ENCODE data around the gene NFKBIE.
A peak's percentile ranks its signal among the peaks of the same experiment; 100 is the strongest.

NFKBIE gene

DNA sequence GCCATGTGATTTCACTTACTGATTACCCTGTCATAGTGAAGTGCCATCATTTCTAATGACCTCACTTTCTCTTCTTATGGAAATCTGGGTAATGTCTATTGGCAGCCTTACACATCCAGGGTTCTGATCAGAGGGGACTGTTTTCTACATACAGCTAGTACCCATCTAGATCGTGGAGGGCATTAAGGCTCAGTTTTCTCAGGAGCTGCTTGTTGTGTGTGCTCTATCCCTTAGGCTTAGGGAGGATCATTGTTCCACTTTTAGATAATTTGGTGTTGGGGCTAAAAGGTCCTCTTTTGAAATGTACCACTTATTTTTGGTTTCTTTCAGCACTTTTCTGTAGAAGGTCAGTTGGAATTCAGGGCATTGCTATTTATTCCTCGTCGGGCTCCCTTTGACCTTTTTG, 14.6 kb downstream of the NFKBIE start:
- no peak overlapping the region for H3K4me3 ChIP-seq (replicated peaks in 1 of 2; ENCODE audit: low read depth in 2 of 2, low read length in 2 of 2)
- DNase-seq (ENCODE audit: low read depth in 2 of 2) = no peak
- TF ChIP-seq CTCF (IDR thresholded peaks at IDR 0.05; ENCODE audit: low read depth, low read length) = no peak

DNA sequence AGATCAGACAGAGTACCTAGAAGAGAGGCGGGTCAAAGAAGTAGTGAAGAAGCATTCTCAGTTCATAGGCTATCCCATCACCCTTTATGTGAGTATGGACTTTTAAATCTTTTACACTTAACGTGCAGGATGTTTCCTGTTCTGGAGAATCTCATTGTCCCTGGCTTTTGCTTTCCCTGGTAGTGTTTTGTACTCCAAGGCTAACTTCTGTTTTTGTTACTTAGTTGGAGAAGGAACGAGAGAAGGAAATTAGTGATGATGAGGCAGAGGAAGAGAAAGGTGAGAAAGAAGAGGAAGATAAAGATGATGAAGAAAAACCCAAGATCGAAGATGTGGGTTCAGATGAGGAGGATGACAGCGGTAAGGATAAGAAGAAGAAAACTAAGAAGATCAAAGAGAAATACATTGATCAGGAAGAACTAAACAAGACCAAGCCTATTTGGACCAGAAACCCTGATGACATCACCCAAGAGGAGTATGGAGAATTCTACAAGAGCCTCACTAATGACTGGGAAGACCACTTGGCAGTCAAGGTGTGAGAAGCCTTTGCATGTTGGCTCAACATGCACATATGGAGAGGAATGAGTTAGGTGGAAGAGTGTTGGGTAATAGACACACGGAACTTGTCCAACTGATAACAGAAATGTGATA, 15.2 kb downstream of the NFKBIE start:
- DNase-seq (ENCODE audit: low read depth in 2 of 2) = no peak
- no peak overlapping the region for H3K4me3 ChIP-seq (replicated peaks in 1 of 2; ENCODE audit: low read depth in 2 of 2, low read length in 2 of 2)
- no peak for TF ChIP-seq CTCF (IDR thresholded peaks at IDR 0.05; ENCODE audit: low read depth, low read length)

DNA sequence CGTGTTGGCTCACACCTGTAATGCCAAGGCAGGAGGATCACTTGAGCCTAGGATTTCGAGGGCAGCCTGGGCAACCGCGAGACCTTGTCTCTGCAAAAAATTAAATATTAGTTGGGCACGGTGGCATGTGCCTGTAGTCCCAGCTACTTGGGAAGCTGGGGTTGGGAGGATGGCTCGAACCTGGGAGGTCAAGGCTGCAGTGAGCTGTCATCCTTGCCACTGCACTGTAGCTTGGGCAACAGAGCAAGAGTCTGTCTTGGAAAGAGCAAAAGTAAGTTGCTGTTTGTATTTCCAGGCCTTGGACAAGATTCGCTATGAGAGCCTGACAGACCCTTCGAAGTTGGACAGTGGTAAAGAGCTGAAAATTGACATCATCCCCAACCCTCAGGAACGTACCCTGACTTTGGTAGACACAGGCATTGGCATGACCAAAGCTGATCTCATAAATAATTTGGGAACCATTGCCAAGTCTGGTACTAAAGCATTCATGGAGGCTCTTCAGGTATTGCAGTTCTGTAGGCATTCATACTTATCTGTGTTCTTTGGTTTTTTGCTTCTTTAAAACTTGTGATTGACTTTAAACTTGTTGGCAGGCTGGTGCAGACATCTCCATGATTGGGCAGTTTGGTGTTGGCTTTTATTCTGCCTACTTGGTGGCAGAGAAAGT, 16.1 kb downstream of the NFKBIE start:
- no peak for TF ChIP-seq CTCF (IDR thresholded peaks at IDR 0.05; ENCODE audit: low read depth, low read length)
- peak overlapping the region; percentile 82 to 90 for H3K4me3 ChIP-seq (replicated peaks in 1 of 2; ENCODE audit: low read depth in 2 of 2, low read length in 2 of 2)

DNA sequence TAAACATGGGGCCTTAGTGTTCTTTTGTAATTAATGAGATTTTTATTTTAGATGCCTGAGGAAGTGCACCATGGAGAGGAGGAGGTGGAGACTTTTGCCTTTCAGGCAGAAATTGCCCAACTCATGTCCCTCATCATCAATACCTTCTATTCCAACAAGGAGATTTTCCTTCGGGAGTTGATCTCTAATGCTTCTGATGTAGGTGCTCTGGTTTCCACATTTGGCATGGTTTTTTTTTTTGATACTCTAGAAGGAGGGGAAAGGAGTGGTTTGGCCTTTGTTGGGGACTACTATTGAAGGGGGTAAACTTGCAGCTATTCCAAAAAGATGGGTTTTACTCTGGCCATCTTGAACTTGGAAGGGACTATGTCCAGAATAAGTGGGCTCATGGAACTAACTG, 16.8 kb downstream of the NFKBIE start:
- no peak for TF ChIP-seq CTCF (IDR thresholded peaks at IDR 0.05; ENCODE audit: low read depth, low read length)
- DNase-seq (ENCODE audit: low read depth in 2 of 2) = no peak
- peak overlapping the region; percentile 82 to 90 for H3K4me3 ChIP-seq (replicated peaks in 1 of 2; ENCODE audit: low read depth in 2 of 2, low read length in 2 of 2)

More for the DNA sequence above, 16.1 kb downstream of the NFKBIE start:
- no peak for DNase-seq (ENCODE audit: low read depth in 2 of 2)

GRCh38 chr6:44247338-44248302, 17.7 kb downstream of the NFKBIE start:
- TF ChIP-seq CTCF (IDR thresholded peaks at IDR 0.05; ENCODE audit: low read depth, low read length) = no peak

GRCh38 chr6:44246663-44247337, 18.6 kb downstream of the NFKBIE start, which contains the start of gene HSP90AB1:
TSS of gene HSP90AB1 (plus strand) at chr6:44247101. CDS start at chr6:44248630, 1,529 bp downstream.
- TF ChIP-seq CTCF (IDR thresholded peaks at IDR 0.05; ENCODE audit: low read depth, low read length) = no peak
- H3K4me3 ChIP-seq (replicated peaks in 1 of 2; ENCODE audit: low read depth in 2 of 2, low read length in 2 of 2) = peak within 1 kb of the TSS; percentile 82 to 90

More at GRCh38 chr6:44247338-44248302, 17.7 kb downstream of the NFKBIE start:
- DNase-seq (ENCODE audit: low read depth in 2 of 2) = peak; percentile 53 to 63
- peak overlapping the region; percentile 82 to 90 for H3K4me3 ChIP-seq (replicated peaks in 1 of 2; ENCODE audit: low read depth in 2 of 2, low read length in 2 of 2)

More at GRCh38 chr6:44246663-44247337, 18.6 kb downstream of the NFKBIE start, which contains the start of gene HSP90AB1:
- peak; percentile 99 for DNase-seq (ENCODE audit: low read depth in 2 of 2)

Measured in cardiac fibroblast (primary cell).